ENCODE data around the gene ZBTB7C.
A peak's percentile ranks its signal among the peaks of the same experiment; 100 is the strongest.

ZBTB7C gene

DNA sequence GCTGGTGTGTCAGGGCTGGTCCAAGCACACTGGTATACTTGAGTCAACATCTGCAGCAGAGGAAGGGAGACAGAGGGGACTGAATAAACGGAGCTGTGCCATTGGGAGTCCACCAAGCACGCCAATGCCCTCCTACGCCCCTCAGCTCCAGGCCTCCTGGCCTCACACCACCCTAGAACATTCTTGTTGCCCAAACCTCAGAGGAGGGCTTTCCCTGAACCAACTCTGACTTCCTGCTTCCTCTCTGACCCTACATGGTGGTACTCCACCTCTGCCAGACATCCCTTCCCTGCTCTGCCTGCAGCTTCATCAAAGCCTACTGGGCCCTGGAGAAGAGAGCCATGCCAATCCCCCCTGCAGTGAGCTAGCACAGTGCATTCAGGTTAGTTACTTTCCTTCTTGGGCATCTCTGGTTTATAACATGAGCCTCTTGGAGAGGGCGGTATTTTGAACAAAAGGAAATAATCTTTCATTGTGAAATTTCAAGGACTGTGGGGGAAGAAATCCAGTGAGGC lies 54.4 kb downstream of the ZBTB7C start:
- TF ChIP-seq, protein P1, sequence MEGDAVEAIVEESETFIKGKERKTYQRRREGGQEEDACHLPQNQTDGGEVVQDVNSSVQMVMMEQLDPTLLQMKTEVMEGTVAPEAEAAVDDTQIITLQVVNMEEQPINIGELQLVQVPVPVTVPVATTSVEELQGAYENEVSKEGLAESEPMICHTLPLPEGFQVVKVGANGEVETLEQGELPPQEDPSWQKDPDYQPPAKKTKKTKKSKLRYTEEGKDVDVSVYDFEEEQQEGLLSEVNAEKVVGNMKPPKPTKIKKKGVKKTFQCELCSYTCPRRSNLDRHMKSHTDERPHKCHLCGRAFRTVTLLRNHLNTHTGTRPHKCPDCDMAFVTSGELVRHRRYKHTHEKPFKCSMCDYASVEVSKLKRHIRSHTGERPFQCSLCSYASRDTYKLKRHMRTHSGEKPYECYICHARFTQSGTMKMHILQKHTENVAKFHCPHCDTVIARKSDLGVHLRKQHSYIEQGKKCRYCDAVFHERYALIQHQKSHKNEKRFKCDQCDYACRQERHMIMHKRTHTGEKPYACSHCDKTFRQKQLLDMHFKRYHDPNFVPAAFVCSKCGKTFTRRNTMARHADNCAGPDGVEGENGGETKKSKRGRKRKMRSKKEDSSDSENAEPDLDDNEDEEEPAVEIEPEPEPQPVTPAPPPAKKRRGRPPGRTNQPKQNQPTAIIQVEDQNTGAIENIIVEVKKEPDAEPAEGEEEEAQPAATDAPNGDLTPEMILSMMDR (IDR thresholded peaks at IDR 0.05) = no peak

DNA sequence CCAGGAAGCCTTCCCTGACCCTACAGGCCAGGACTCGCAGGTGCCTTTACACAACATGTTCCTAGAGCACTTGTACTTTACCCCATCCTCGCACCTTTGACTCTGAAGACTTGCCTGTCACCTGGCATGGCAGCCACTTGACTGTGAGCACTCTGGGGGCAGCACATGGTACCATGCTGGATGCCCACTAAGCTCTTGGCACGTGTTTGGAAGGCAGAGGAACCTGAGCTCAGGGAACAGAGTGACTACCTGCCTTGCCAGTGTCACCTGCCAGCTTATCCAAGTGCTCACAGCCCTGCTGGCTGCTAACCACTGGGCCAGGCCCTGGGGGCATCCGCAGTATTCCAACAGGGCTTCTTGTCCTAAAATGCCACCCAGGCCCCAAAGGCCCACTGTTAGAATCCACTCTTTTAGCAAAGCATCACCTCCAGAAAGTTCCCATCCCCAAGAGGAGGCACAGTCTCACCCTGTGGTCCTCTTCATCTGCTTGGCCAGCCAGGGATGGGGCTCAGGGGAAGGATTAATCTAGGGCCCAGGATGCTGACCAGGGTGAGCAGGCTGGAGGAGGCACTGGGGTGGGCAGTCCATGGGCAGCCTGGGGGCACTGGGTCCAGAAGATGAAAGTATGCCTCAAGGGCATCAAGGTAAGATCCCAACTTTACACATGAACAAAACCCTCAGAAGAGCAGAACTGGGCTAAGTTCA lies 57.0 kb downstream of the ZBTB7C start:
- TF ChIP-seq, protein P1 (IDR thresholded peaks at IDR 0.05) = no peak

DNA sequence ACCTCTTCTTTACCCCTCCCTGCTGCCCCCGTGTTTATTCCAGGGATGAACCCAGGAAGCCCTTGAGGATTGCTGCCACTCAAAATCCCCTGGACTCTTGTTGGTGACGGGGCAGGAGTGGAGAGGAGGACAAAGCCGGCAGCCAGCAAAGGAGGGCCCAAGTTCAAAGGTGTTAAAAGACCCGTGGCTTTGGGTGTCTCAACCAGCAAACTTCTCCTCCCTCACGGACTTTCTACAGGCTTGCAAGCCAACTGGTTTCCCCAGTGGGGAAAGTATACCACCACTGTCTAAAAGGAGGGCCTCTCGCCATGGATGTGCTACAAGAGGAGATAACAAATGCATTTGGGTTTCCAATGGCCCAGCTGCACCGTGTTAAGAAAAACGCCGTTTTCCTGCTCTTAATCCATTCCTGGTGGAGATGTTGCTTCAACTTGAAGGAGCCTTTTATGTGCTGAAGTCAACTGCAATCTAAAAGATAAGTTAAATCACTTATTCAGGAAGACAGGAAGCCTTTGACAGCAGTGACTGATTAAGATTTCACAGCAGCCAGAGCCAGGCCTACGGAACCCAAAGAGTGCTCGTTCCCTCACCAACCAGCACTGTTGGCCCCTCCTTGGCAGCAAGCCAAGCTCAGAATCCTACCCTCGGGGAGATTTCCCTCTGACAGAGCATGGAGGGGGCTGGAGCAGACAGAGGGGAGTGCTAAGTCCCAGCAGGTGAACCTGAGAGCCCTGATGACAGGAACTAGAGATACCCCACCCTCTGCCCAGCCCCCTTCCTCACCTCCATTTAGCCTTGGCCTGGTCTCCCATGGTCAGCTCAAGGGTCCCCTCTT lies 57.8 kb downstream of the ZBTB7C start:
- TF ChIP-seq, protein P1 (IDR thresholded peaks at IDR 0.05) = no peak

DNA sequence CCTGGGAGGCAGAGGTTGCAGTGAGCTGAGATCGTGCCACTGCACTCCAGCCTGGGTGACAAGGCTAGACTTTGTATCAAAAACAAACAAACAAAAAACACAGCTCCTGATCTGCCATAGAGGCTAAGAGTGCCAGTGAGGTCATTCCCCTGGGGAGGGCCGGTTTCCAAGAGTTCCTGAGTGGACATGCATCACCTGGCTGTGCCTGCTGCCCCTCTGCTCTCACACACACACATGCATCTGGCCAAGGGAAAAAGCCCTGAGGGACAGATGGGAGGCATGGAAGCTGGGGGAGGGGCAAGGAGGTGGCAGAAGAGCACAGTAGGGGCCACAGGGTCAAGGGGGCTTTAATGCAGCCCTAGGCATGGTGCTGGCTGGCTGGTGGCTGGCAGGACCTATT lies 60.4 kb downstream of the ZBTB7C start:
- TF ChIP-seq, protein P1 (IDR thresholded peaks at IDR 0.05) = no peak

DNA sequence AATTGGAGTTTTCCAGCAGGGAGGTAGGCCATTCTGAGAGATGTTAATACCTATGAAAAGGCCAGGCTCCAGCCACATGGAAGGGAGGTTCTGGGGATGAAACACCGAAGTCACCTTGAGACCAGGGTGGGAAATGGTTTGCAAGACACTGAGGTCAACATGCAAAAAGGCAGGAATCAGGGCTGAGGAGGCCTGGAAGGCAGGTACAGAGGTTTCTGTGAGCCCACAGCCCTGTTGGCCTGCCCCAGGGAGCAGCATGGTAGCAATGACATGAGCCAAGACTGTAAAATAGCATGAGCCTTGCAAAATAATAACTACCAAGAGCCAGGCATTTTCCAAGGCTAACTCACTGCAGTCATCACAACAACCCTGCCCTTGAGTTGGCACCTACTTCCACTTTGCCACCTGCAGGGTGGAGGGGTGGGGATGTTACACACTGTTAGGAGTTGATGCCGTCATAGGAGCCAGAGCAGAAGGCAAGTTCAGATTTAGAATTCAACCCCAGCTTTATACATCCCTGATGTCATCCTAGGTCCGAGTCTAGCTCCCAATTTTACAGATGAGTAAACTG lies 61.3 kb downstream of the ZBTB7C start:
- TF ChIP-seq, protein P1 (IDR thresholded peaks at IDR 0.05) = no peak

DNA sequence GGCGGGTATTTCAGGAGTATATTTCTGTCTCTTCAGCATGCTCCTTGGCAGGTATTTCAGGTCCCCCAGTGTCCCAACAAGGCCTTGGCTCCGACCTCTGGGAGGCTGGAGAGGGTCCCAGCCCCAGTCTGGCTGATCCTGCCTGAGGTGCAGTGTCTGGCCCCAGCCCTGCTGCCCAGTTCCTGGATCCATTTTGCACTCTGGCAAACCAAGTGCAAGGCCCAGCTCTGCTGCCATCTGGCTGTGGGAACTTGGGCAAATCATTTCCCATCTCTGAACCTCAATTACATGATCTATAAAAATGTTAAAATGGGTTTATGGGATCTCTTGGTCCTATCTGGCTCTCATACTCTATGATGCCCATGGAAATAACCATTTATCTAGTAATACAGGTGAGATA lies 63.6 kb downstream of the ZBTB7C start:
- TF ChIP-seq, protein P1 (IDR thresholded peaks at IDR 0.05) = peak; percentile 62; the same call in 1 of the 2 replicates

DNA sequence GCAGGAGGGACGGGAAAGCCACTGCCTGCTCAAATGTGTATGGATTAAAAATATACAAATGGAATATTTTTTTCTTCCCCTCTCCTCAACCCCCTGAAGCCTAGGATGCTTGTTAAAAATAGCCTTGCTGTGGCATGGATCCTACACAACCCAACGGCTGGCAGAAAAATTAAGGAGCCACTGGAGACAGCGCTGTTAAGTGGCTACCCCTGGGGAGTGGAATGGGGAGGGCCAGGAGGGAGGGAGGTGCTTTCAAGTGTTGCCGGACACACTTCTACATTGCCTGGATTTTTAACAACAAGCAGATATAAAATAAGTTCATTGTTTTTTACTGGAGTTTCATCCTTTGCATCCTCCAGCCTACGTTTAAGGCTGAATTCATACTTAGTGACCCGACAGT lies 66.6 kb downstream of the ZBTB7C start:
- TF ChIP-seq, protein P1 (IDR thresholded peaks at IDR 0.05) = no peak

All from LNCAP (cell line).